Thyroid gland (tissue), 4 donors: ENCODE results near the gene MAP6. TPM values are rescaled to one million over a fixed set of nuclear protein-coding genes. Genes with fewer than 3 reads are reported as not detected.
A peak's percentile ranks its signal among the peaks of the same experiment; 100 is the strongest.

Source experiments
- DNase-seq, 2 donors: peaks; one replicate each; pipeline ENCODE4 v3.0.0-alpha.2; 2019
- H3K27ac ChIP-seq, 3 donors: fragments of 200-600 bp; sonication (generic); 1 replicate in 2 of 3; 2 replicates in 1 of 3; pipeline ENCODE4 v1.5.1; 2016 to 2019; ENCODE audit warnings: mild to moderate bottlenecking in 1 of 3, moderate library complexity in 1 of 3
- H3K27me3 ChIP-seq: fragments of 200-600 bp; sonication (generic); one replicate; pipeline ENCODE4 v1.5.1; 2019
- H3K36me3 ChIP-seq, 2 donors: fragments of 200-600 bp; sonication (generic); one replicate each; pipeline ENCODE4 v1.5.1; 2016 to 2019
- H3K4me1 ChIP-seq, 2 donors: fragments of 200-600 bp; sonication (generic); one replicate each; pipeline ENCODE4 v1.5.1; 2017 to 2019
- H3K4me3 ChIP-seq, 3 donors: fragments of 200-600 bp; sonication (generic); replicated peaks in 1 of 3; 1 replicate in 2 of 3; 2 replicates in 1 of 3; pipeline ENCODE4 v1.5.1; 2016; ENCODE audit warnings: mild to moderate bottlenecking in 1 of 3
- H3K9me3 ChIP-seq: fragments of 200-600 bp; sonication (generic); one replicate; pipeline ENCODE4 v1.5.1; 2017
- POLR2A ChIP-seq, 2 donors: fragments of 450-650 bp; IDR thresholded peaks; one replicate each; pipeline ENCODE4 v1.6.1; 2017; ENCODE audit warnings: antibody characterized with exemption in 2 of 2, mild to moderate bottlenecking in 2 of 2, moderate library complexity in 1 of 2
- WGBS, 2 donors: methylation state at CpG; one replicate each; pipeline ENCODE4 v1.1.5; 2017; 5-methylcytosine and 5-hydroxymethylcytosine counted together
- intact Hi-C: fragments of 100-400 bp; cut with DNase I; formaldehyde crosslinking; loops from one replicate; pipeline ENCODE4 v1.15.1; 2023
- total RNA-seq, 4 donors: library from RNA; depleted of rRNA; stranded (reverse); fragments of >200 nt; gene quantifications; one replicate each; pipeline ENCODE4 v1.2.3, GENCODE V29; 2016
- TF ChIP-seq, protein P1 (sequence below), 6 experiments: fragments of 200-600 bp in 3 of 6; fragments of 450-650 bp in 3 of 6; sonication (generic) in 3 of 6; IDR thresholded peaks; one replicate each; pipeline ENCODE4 v1.5.1; 2016 to 2019; ENCODE audit warnings: antibody characterized with exemption in 6 of 6, mild to moderate bottlenecking in 2 of 6, inconsistent platforms in 1 of 6, moderate library complexity in 1 of 6

Gene MAP6
- total RNA-seq, 4 donors from 2014 or later = 4.8 to 13.8 (median 9.4) TPM

DNA sequence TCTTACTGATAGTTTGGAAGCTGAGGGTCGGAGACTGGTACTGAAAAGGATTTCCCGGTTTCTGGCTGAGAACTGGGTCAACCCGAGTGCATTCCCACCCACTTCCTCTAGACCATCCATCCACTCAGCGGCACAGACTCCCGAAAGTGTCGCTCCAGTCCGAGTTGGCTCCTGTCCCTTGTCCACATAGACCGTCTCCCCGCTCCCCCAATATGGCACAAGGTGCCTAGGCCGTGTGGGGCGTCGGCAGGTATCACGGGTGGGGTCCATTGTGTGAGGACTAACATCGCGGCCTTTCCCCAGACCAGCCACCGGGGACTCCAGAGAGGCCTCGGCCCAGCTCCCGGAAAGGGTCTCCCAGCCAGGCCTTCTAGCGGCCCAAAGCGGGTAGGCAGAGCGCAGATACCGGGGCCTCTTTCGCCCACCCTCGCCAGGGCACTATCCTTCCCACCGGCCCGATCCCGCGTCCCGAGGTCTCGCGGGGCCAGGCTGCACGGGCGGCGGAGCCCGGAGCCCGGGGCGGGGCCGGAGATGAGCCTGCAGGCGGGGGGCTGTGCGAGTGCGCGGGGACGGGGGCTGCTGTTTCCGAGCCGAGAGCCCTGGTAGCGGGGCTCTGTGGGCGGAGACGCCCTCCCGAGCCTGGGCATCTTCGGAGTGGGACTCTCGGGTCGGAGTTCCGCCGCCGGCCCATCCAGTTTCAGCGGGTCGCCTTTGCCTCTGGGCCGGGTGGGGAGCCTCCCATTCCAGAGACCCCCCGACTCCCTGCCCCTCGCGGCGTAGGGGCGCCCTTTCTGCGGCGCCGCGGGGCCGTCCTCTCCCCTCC is 85.7 kb downstream of the MAP6 start:
- H3K27ac ChIP-seq = peak overlapping the region; percentile 97 to 99 (median 98)
- no peaks in the 10 kb centered on the region for H3K27me3 ChIP-seq
- intact Hi-C loops = loop anchor here (5.0 kb wide), 1 partner anchor 36 kb away; no protein-coding TSS in a partner anchor
- DNase-seq = peak; percentile 63 to 72
- peaks cover 29 to 49% of the 10 kb centered on the region in 2 donors for H3K4me1 ChIP-seq
- WGBS, 2 donors = 3 to 19% methylated on average over 12 to 24 of the region's 68 CpGs
- H3K9me3 ChIP-seq = no peaks in the 10 kb centered on the region
- peak; percentile 12 to 64 for TF ChIP-seq POLR2A (IDR thresholded peaks at IDR 0.05)
- TF ChIP-seq, protein P1, sequence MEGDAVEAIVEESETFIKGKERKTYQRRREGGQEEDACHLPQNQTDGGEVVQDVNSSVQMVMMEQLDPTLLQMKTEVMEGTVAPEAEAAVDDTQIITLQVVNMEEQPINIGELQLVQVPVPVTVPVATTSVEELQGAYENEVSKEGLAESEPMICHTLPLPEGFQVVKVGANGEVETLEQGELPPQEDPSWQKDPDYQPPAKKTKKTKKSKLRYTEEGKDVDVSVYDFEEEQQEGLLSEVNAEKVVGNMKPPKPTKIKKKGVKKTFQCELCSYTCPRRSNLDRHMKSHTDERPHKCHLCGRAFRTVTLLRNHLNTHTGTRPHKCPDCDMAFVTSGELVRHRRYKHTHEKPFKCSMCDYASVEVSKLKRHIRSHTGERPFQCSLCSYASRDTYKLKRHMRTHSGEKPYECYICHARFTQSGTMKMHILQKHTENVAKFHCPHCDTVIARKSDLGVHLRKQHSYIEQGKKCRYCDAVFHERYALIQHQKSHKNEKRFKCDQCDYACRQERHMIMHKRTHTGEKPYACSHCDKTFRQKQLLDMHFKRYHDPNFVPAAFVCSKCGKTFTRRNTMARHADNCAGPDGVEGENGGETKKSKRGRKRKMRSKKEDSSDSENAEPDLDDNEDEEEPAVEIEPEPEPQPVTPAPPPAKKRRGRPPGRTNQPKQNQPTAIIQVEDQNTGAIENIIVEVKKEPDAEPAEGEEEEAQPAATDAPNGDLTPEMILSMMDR (IDR thresholded peaks at IDR 0.05) = peak in 3 of 6 experiments; percentile 14 to 37 (median 34)
- peak overlapping the region; percentile 38 to 74 (median 62) for H3K4me3 ChIP-seq
- no peaks in the 10 kb centered on the region for H3K36me3 ChIP-seq

DNA sequence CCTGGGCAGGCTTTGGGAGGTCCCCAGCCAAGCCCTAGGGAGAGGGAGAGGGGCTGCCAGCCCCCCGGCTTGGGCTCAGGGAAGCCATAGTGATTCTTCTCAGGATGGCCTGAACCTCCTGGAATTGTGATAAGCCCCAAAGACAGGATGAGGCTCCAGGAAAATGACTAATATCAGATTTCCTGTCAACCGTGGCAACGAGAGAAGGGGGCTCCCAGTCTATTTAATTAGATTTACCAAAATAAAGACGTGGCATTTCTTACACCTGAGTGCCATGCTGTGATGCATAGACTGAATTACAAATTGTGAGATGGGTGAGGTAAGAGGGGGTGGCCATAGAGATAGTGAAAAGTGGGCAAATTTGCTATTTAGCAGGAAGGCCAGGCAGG is 86.3 kb downstream of the MAP6 start:
- TF ChIP-seq, protein P1 (IDR thresholded peaks at IDR 0.05) = no peak
- no peak for TF ChIP-seq POLR2A (IDR thresholded peaks at IDR 0.05)
- WGBS, 2 donors = 47 to 70% methylated on average over 4 of the region's 4 CpGs
- Histone ChIP-seq H3K4me3 (no peak overlapping the region), H3K9me3 (no peaks in the 10 kb centered on the region), H3K4me1 (peaks cover 35 to 55% of the 10 kb centered on the region in 2 donors), H3K27ac (peak overlapping the region in 2 of 3 donors; percentile 98 to 99), H3K36me3 (no peaks in the 10 kb centered on the region), H3K27me3 (no peaks in the 10 kb centered on the region)
- DNase-seq = no peak
- intact Hi-C loops = loop anchor here (5.0 kb wide), 1 partner anchor 35 kb away; no protein-coding TSS in a partner anchor

DNA sequence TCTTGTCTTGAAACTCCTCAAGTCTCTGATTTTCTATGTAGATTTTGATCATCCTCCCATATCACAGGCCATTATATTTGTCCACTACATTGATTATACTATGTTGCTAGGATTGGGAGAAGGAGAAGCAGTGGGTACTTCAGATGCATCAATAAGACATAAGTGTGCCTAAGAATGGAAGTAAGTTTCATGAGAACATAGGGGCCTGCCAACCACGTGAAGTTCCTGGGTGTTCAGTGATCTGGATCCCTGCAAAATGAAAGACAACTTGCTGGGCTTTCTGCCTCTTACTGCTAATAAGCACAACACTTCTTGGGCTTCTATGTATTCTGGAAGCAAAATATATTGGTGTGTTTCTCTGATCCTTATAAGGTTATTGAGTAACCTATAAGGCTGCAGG is 89.0 kb downstream of the MAP6 start:
- Histone ChIP-seq H3K4me3 (no peak overlapping the region), H3K4me1 (peaks cover 49 to 66% of the 10 kb centered on the region in 2 donors), H3K27me3 (no peaks in the 10 kb centered on the region), H3K36me3 (no peaks in the 10 kb centered on the region), H3K9me3 (no peaks in the 10 kb centered on the region), H3K27ac (peak overlapping the region; percentile 80 to 89 (median 84))
- WGBS, 2 donors = 26 to 41% methylated on average over 1 of the region's 1 CpG
- peak; percentile 74 to 75 for DNase-seq
- intact Hi-C loops = loop anchor here (5.0 kb wide), 1 partner anchor 33 kb away; no protein-coding TSS in a partner anchor
- peak in 1 of 2 donors; percentile 21 for TF ChIP-seq POLR2A (IDR thresholded peaks at IDR 0.05)
- TF ChIP-seq, protein P1 (IDR thresholded peaks at IDR 0.05) = no peak

DNA sequence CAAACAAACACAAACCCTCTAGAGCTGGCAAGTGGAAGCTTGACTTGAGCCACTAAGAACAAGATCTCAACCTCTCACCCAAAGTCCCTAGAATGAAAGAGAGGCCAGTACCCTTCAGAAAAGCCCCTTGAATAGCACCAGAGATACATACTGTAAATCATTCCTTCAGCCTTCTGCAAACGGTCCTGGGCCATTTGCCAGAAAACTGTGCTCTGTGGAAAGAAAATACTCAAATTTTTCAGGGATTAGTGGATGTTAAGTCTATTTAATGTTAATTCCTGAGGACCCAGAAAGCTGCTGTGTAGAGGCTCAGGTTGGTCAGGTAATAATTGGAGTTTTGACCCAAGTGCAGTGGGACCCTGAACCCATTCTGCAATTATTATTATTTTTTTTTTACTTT is 89.9 kb downstream of the MAP6 start:
- intact Hi-C loops = no loop called here
- Histone ChIP-seq H3K36me3 (no peaks in the 10 kb centered on the region), H3K4me1 (peaks cover 47 to 57% of the 10 kb centered on the region in 2 donors), H3K27ac (peak overlapping the region; percentile 80 to 89 (median 84)), H3K4me3 (no peak overlapping the region), H3K9me3 (no peaks in the 10 kb centered on the region), H3K27me3 (no peaks in the 10 kb centered on the region)
- no peak for DNase-seq
- no peak for TF ChIP-seq POLR2A (IDR thresholded peaks at IDR 0.05)
- TF ChIP-seq, protein P1 (IDR thresholded peaks at IDR 0.05) = no peak
- WGBS, 2 donors = 17% methylated on average over 1 of the region's 1 CpG

DNA sequence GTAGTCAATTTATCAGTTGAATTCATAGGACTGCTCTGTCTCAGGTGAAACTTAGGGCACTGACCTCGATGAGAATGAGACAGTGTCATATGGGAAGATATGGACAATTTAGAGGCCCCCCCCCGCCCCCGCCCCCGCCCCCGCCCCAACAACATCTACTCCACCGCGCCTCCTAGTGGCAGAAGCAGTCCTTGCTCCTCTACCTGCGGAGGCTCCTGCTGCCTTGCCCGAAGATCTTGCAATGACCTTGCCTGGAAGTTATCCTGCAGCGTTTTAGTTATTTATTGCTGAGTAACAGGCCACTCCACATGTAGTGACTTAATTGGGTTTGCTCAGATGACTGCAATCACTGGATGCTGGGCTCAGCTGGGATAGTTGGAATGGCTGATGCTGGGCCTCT is 91.6 kb downstream of the MAP6 start:
- intact Hi-C loops = no loop called here
- TF ChIP-seq POLR2A (IDR thresholded peaks at IDR 0.05) = no peak
- TF ChIP-seq, protein P1 (IDR thresholded peaks at IDR 0.05) = peak in 4 of 6 experiments; percentile 21 to 62 (median 25)
- H3K36me3 ChIP-seq = peaks cover 12 to 16% of the 10 kb centered on the region in 2 donors
- H3K9me3 ChIP-seq = no peaks in the 10 kb centered on the region
- peaks cover 39 to 44% of the 10 kb centered on the region in 2 donors for H3K4me1 ChIP-seq
- no peak overlapping the region for H3K4me3 ChIP-seq
- peak overlapping the region; percentile 58 to 90 (median 72) for H3K27ac ChIP-seq
- 36 to 41% methylated on average over 4 to 6 of the region's 10 CpGs for WGBS, 2 donors
- peak in 1 of 2 donors; percentile 52 for DNase-seq
- no peaks in the 10 kb centered on the region for H3K27me3 ChIP-seq
